ENCODE data around the gene DAP. TPM values are rescaled to one million over a fixed set of nuclear protein-coding genes. Genes with fewer than 3 reads are reported as not detected.
A peak's percentile ranks its signal among the peaks of the same experiment; 100 is the strongest.
"Not testable (repeated sequence)": the region's sequence is repeated elsewhere in the genome, so short reads cannot be mapped to it uniquely, and the experiment has no call there.

DAP gene
- total and polyA plus RNA-seq, 7 donors, result 25.7 to 131 (median 38.5) TPM

GRCh38 chr5:10667431-10668057 is 93.5 kb downstream of the DAP start:
- WGBS, 2 donors, result 87 to 88% methylated on average over 6 of the region's 6 CpGs
- Histone ChIP-seq H3K27ac (no peak overlapping the region), H3K36me3 (no peaks in the 10 kb centered on the region), H3K4me3 (no peak overlapping the region), H3K9me3 (no peaks in the 10 kb centered on the region), H3K27me3 (no peaks in the 10 kb centered on the region), H3K4me1 (peaks cover 0 to 14% (median 10%) of the 10 kb centered on the region in 4 donors)
- intact Hi-C loops (cut with DNase I), result no loop called here
- no peak for DNase-seq
- TF ChIP-seq CTCF (IDR thresholded peaks at IDR 0.05), result no peak
- TF ChIP-seq EP300 (IDR thresholded peaks at IDR 0.05), result no peak
- TF ChIP-seq POLR2AphosphoS5 (IDR thresholded peaks at IDR 0.05), result no peak
- no peak for TF ChIP-seq POLR2A (IDR thresholded peaks at IDR 0.05)

- H3K27me3 ChIP-seq, result no peaks in the 10 kb centered on the region
- intact Hi-C loops (cut with DNase I), result no loop called here
- no peak overlapping the region for H3K27ac ChIP-seq
- H3K4me3 ChIP-seq, result no peak overlapping the region
- peaks cover 0 to 14% (median 10%) of the 10 kb centered on the region in 4 donors for H3K4me1 ChIP-seq
- no peaks in the 10 kb centered on the region for H3K9me3 ChIP-seq
- no peaks in the 10 kb centered on the region for H3K36me3 ChIP-seq
- DNase-seq, result no peak
- TF ChIP-seq CTCF (IDR thresholded peaks at IDR 0.05) (no peak), EP300 (IDR thresholded peaks at IDR 0.05) (no peak), POLR2AphosphoS5 (IDR thresholded peaks at IDR 0.05) (no peak), POLR2A (IDR thresholded peaks at IDR 0.05) (no peak)
- WGBS, 2 donors, result 91 to 93% methylated on average over 7 of the region's 7 CpGs
Measured at GRCh38 chr5:10666531-10667299, 94.3 kb downstream of the DAP start.

GRCh38 chr5:10665799-10666198 is 95.2 kb downstream of the DAP start:
- Histone ChIP-seq H3K27me3 (no peaks in the 10 kb centered on the region), H3K9me3 (no peaks in the 10 kb centered on the region), H3K36me3 (no peaks in the 10 kb centered on the region), H3K4me3 (no peak overlapping the region), H3K4me1 (peaks cover 0 to 14% (median 10%) of the 10 kb centered on the region in 4 donors), H3K27ac (no peak overlapping the region)
- intact Hi-C loops (cut with DNase I), result no loop called here
- DNase-seq, result no peak
- TF ChIP-seq POLR2A (IDR thresholded peaks at IDR 0.05) (no peak), POLR2AphosphoS5 (IDR thresholded peaks at IDR 0.05) (no peak)
- WGBS, 2 donors, result 93 to 95% methylated on average over 9 of the region's 9 CpGs

GRCh38 chr5:10664180-10664769 is 96.8 kb downstream of the DAP start:
- intact Hi-C loops (cut with DNase I); H3K4me3 ChIP-seq; H3K9me3 ChIP-seq; H3K27ac ChIP-seq; H3K36me3 ChIP-seq; H3K27me3 ChIP-seq: not testable (repeated sequence)
- H3K4me1 ChIP-seq, result peaks cover 0 to 14% (median 10%) of the 10 kb centered on the region in 4 donors
- DNase-seq, result peak; percentile 18
- 80 to 88% methylated on average over 6 of the region's 6 CpGs for WGBS, 2 donors

- Histone ChIP-seq H3K36me3 (no peaks in the 10 kb centered on the region), H3K27ac (no peak overlapping the region), H3K9me3 (no peaks in the 10 kb centered on the region), H3K27me3 (no peaks in the 10 kb centered on the region), H3K4me3 (no peak overlapping the region), H3K4me1 (peaks cover 0 to 14% (median 10%) of the 10 kb centered on the region in 4 donors)
- intact Hi-C loops (cut with DNase I), result no loop called here
- TF ChIP-seq POLR2AphosphoS5 (IDR thresholded peaks at IDR 0.05) (no peak), POLR2A (IDR thresholded peaks at IDR 0.05) (no peak), EP300 (IDR thresholded peaks at IDR 0.05) (no peak), CTCF (IDR thresholded peaks at IDR 0.05) (no peak)
- DNase-seq, result peak; percentile 55
- WGBS, 2 donors, result 63 to 75% methylated on average over 13 of the region's 13 CpGs
Measured at GRCh38 chr5:10663489-10664179, 97.4 kb downstream of the DAP start.
